Measurements from ENCODE around the gene CTSL.

- TF ChIP-seq CTCF (IDR thresholded peaks at IDR 0.05; ENCODE audit: low read length), result no peak
- no peak for TF ChIP-seq EZH2 (IDR thresholded peaks at IDR 0.05; ENCODE audit: borderline replicate concordance, low read length)
These were observed 7.5 kb downstream of the CTSL start for GRCh38 chr9:87733273-87734052.

All from OCI-LY1 (cell line).